HEK293 (cell line): ENCODE results near the gene SRPK1.

ENCODE experiments used
- TF ChIP-seq, protein P1 (sequence below): fragments of 450-650 bp; formaldehyde crosslinking; IDR thresholded peaks from 2 replicates; pipeline ENCODE4 v1.5.1; 2016; ENCODE audit warnings: missing biosample characterization, missing genetic modification characterization
- TF ChIP-seq, protein P2 (sequence below): fragments of 450-650 bp; formaldehyde crosslinking; IDR thresholded peaks from 2 replicates; pipeline ENCODE4 v1.5.1; 2016; ENCODE audit warnings: missing biosample characterization, missing genetic modification characterization, borderline replicate concordance
- TF ChIP-seq, protein P3 (sequence below): fragments of 450-650 bp; formaldehyde crosslinking; IDR thresholded peaks from 2 replicates; pipeline ENCODE4 v1.5.1; 2016; ENCODE audit warnings: missing biosample characterization, missing genetic modification characterization

DNA sequence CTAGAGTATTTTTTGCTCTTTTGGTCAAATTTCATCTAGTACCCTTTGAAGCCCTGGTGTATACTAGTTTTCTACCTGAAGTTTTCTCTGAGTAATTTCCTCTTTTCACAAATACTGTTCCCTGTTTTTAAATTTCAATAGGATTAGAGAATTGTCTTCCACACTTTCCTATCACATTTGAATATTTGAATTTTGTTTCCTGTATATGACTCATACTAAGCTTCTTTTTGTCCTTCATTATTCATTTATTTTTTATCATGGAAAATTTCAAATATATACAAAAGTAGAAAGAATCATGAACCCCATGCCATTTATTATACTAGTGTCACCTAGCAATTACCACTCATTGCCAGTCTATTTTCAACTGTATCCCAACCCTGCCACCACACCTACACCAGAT lies 63.0 kb downstream of the SRPK1 start:
- TF ChIP-seq, protein P1, sequence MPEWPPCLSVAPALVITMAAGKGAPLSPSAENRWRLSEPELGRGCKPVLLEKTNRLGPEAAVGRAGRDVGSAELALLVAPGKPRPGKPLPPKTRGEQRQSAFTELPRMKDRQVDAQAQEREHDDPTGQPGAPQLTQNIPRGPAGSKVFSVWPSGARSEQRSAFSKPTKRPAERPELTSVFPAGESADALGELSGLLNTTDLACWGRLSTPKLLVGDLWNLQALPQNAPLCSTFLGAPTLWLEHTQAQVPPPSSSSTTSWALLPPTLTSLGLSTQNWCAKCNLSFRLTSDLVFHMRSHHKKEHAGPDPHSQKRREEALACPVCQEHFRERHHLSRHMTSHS (tag by site-specific recombination) = no peak
- TF ChIP-seq, protein P2, sequence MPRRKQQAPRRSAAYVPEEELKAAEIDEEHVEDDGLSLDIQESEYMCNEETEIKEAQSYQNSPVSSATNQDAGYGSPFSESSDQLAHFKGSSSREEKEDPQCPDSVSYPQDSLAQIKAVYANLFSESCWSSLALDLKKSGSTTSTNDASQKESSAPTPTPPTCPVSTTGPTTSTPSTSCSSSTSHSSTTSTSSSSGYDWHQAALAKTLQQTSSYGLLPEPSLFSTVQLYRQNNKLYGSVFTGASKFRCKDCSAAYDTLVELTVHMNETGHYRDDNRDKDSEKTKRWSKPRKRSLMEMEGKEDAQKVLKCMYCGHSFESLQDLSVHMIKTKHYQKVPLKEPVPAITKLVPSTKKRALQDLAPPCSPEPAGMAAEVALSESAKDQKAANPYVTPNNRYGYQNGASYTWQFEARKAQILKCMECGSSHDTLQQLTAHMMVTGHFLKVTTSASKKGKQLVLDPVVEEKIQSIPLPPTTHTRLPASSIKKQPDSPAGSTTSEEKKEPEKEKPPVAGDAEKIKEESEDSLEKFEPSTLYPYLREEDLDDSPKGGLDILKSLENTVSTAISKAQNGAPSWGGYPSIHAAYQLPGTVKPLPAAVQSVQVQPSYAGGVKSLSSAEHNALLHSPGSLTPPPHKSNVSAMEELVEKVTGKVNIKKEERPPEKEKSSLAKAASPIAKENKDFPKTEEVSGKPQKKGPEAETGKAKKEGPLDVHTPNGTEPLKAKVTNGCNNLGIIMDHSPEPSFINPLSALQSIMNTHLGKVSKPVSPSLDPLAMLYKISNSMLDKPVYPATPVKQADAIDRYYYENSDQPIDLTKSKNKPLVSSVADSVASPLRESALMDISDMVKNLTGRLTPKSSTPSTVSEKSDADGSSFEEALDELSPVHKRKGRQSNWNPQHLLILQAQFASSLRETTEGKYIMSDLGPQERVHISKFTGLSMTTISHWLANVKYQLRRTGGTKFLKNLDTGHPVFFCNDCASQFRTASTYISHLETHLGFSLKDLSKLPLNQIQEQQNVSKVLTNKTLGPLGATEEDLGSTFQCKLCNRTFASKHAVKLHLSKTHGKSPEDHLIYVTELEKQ (tag by site-specific recombination) = no peak
- TF ChIP-seq, protein P3, sequence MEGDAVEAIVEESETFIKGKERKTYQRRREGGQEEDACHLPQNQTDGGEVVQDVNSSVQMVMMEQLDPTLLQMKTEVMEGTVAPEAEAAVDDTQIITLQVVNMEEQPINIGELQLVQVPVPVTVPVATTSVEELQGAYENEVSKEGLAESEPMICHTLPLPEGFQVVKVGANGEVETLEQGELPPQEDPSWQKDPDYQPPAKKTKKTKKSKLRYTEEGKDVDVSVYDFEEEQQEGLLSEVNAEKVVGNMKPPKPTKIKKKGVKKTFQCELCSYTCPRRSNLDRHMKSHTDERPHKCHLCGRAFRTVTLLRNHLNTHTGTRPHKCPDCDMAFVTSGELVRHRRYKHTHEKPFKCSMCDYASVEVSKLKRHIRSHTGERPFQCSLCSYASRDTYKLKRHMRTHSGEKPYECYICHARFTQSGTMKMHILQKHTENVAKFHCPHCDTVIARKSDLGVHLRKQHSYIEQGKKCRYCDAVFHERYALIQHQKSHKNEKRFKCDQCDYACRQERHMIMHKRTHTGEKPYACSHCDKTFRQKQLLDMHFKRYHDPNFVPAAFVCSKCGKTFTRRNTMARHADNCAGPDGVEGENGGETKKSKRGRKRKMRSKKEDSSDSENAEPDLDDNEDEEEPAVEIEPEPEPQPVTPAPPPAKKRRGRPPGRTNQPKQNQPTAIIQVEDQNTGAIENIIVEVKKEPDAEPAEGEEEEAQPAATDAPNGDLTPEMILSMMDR (tag by site-specific recombination) = no peak
